ENCODE measurements around the gene TRIOBP. TPM values are rescaled to one million over a fixed set of nuclear protein-coding genes. Genes with fewer than 3 reads are reported as not detected.

The TRIOBP gene
- total RNA-seq, 1 donor from 2014 or later, result 40.3 TPM

DNA sequence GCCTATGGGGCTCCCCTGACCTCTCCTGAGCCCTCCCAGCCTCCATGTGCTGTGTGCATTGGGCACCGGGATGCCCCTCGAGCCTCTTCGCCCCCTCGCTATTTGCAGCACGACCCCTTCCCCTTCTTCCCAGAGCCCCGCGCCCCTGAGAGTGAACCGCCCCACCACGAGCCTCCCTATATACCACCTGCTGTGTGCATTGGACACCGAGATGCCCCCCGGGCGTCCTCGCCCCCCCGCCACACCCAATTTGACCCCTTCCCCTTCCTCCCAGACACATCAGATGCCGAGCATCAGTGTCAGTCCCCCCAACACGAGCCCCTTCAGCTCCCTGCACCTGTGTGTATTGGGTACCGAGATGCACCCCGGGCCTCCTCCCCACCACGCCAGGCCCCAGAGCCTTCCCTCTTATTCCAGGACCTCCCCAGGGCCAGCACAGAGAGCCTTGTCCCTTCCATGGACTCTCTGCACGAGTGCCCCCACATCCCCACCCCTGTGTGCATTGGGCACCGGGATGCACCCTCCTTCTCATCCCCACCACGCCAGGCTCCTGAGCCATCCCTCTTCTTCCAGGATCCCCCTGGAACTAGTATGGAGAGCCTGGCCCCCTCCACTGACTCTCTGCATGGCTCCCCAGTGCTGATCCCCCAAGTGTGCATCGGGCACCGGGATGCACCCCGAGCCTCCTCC is 28.8 kb downstream of the TRIOBP start:
- Histone ChIP-seq H3K4me3 (ENCODE audit: low read depth, low read length) (no peak overlapping the region), H3K27me3 (ENCODE audit: control insufficient read depth, insufficient read depth, low read length) (no peaks in the 10 kb centered on the region), H3K36me3 (ENCODE audit: control insufficient read depth, insufficient read depth, low read length) (no peaks in the 10 kb centered on the region)
- FAIRE-seq (no peak), DNase-seq (ENCODE audit: low read depth) (no peak)
- TF ChIP-seq, protein P1, sequence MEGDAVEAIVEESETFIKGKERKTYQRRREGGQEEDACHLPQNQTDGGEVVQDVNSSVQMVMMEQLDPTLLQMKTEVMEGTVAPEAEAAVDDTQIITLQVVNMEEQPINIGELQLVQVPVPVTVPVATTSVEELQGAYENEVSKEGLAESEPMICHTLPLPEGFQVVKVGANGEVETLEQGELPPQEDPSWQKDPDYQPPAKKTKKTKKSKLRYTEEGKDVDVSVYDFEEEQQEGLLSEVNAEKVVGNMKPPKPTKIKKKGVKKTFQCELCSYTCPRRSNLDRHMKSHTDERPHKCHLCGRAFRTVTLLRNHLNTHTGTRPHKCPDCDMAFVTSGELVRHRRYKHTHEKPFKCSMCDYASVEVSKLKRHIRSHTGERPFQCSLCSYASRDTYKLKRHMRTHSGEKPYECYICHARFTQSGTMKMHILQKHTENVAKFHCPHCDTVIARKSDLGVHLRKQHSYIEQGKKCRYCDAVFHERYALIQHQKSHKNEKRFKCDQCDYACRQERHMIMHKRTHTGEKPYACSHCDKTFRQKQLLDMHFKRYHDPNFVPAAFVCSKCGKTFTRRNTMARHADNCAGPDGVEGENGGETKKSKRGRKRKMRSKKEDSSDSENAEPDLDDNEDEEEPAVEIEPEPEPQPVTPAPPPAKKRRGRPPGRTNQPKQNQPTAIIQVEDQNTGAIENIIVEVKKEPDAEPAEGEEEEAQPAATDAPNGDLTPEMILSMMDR (IDR thresholded peaks at IDR 0.05; ENCODE audit: insufficient read depth, low read length, severe bottlenecking), result no peak

DNA sequence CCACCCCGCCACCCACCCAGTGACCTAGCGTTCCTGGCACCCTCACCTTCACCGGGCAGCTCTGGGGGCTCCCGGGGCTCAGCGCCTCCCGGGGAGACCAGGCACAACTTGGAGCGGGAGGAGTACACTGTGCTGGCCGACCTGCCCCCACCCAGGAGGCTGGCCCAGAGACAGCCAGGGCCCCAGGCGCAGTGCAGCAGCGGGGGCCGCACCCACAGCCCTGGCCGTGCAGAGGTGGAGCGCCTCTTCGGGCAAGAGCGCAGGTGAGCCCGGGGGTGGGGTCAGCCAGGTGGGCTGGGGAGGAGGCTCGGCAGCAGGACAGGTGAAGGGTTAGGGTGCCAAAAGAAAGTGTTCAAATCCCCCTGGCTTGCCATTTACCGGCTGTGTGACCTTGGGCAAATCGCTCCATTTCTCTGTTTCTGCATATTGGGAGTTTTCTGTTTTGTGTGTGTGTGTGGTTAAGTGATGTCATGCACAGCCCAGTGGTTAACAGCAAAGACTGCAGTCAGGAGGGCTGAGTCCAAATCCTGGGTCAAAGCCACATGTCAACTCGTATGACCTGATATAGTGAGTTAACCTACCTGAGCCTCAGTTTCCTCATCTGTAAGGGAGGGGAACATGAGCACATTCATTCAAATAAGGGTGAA is 29.5 kb downstream of the TRIOBP start:
- no peak for FAIRE-seq
- Histone ChIP-seq H3K36me3 (ENCODE audit: control insufficient read depth, insufficient read depth, low read length) (no peaks in the 10 kb centered on the region), H3K4me3 (ENCODE audit: low read depth, low read length) (no peak overlapping the region), H3K27me3 (ENCODE audit: control insufficient read depth, insufficient read depth, low read length) (no peaks in the 10 kb centered on the region)
- TF ChIP-seq, protein P1 (IDR thresholded peaks at IDR 0.05; ENCODE audit: insufficient read depth, low read length, severe bottlenecking), result no peak
- no peak for DNase-seq (ENCODE audit: low read depth)

DNA sequence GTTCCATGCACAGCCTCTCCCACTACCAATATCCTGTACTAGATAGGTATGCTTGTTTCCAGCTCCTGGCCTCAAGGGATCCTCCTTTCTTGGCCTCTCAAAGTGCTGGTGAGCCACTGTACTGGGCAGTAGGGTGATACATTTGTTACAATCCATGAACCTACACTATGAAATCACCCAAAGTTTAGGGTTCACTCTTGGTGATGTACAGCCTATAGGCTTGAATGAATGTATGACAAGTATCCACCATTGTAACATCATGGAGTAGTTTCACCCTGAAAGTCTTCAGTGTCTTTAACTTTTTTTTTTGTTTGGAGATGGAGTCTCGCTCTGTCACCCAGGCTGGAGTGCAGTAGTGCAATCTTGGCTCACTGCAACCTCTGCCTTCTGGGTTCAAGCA is 31.8 kb downstream of the TRIOBP start:
- FAIRE-seq, result no peak
- TF ChIP-seq, protein P1 (IDR thresholded peaks at IDR 0.05; ENCODE audit: insufficient read depth, low read length, severe bottlenecking), result no peak
- H3K4me3 ChIP-seq (ENCODE audit: low read depth, low read length), result no peak overlapping the region

DNA sequence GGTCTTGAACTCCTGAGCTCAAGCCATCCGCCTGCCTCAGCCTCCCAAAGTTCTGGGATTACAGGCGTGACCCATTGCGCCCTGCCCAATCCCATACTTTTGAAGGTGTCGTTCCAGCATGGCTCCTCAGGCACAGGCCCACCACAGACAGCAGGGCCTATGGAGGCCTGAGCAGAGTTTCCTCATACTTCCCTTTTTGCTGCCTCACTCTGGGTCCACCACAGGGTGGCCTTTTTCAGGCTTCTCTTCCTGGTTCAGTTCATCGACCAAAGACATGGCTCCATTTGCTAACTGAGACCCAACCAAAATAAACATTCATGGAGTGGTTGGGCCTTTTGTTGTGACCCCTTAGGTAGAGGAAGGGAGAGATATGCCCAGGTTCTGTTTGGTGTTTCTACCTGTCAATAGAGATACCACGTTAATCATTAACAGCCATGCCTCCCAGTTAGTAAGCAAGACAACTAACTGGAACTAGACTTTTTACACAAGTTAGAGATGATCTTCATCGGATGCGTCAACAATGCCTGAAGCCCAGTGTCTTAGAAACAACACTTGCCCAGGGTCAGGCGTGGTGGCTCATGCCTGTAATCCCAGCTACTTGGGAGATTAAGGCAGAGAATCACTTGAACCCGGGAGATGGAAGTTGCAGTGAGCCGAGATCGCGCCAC is 35.1 kb downstream of the TRIOBP start:
- no peak overlapping the region for H3K4me3 ChIP-seq (ENCODE audit: low read depth, low read length)
- H3K27me3 ChIP-seq (ENCODE audit: control insufficient read depth, insufficient read depth, low read length), result no peaks in the 10 kb centered on the region
- TF ChIP-seq, protein P1 (IDR thresholded peaks at IDR 0.05; ENCODE audit: insufficient read depth, low read length, severe bottlenecking), result no peak
- no peak for DNase-seq (ENCODE audit: low read depth)
- FAIRE-seq, result no peak
- H3K36me3 ChIP-seq (ENCODE audit: control insufficient read depth, insufficient read depth, low read length), result no peaks in the 10 kb centered on the region

More for the DNA sequence above, 31.8 kb downstream of the TRIOBP start:
- Histone ChIP-seq H3K36me3 (ENCODE audit: control insufficient read depth, insufficient read depth, low read length) (no peaks in the 10 kb centered on the region), H3K27me3 (ENCODE audit: control insufficient read depth, insufficient read depth, low read length) (no peaks in the 10 kb centered on the region)
- DNase-seq (ENCODE audit: low read depth), result no peak

DNA sequence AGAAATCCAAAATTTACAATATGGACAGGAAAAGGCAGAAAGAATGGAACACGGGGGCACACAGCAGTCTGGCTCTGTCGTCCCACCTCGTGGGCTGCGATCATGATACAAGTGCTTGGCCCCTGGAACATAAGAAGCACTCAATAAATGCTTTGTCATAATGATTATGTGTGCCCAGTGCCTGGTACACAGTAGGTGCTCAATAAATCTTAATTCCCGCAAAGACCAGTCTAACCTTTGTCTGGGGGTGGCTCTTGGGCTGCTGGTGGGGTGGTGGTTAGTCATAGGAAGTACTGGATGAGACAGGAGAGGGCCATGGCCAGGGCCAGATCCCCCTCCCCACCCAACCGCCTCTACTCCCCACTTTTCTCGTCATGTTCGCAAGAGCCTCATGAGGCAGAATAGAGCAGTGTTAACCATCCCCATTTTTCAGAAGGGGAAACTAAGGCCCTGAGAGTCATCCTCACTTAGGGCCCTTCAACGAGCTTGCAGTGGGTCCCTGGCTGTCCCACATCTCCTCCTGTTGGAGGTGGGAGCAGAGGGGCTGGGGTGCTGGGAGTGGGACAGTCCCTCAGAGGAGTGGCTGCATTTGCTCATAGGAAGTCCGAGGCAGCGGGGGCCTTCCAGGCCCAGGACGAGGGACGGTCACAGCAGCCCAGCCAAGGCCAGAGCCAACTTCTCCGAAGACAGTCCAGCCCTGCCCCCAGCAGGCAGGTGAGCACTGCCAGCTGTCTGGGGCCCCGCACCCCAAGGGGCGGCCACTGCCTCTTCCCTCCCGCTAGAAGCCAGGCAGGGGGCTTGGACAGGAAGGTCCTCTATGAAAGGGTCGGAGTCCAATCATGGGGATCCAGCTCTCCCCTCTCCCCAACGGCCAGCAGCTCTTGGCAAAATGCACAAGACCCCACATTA is 36.1 kb downstream of the TRIOBP start:
- no peak for DNase-seq (ENCODE audit: low read depth)
- TF ChIP-seq, protein P1 (IDR thresholded peaks at IDR 0.05; ENCODE audit: insufficient read depth, low read length, severe bottlenecking), result no peak
- Histone ChIP-seq H3K36me3 (ENCODE audit: control insufficient read depth, insufficient read depth, low read length) (no peaks in the 10 kb centered on the region), H3K27me3 (ENCODE audit: control insufficient read depth, insufficient read depth, low read length) (no peaks in the 10 kb centered on the region), H3K4me3 (ENCODE audit: low read depth, low read length) (no peak overlapping the region)
- FAIRE-seq, result no peak

Measured in bronchial epithelial cell (primary cell).